Neural cell (in vitro differentiated cells): Measurements from ENCODE around the gene COBL. TPM values are rescaled to one million over a fixed set of nuclear protein-coding genes. Genes with fewer than 3 reads are reported as not detected.

Experiments
- H2AFZ ChIP-seq: fragments of 200-600, 300-800 bp; sonication (generic), shearing (Covaris generic); 2 replicates; pipeline ENCODE4 v1.6.0; 2014; ENCODE audit warnings: low read depth, mild to moderate bottlenecking, antibody characterized with exemption, low read length, moderate library complexity
- H3F3A ChIP-seq: fragments of 200-600 bp; shearing (Covaris generic); 2 replicates; pipeline ENCODE4 v1.6.1; 2016; ENCODE audit warnings: mild to moderate bottlenecking, moderate library complexity, mixed read lengths, antibody characterized with exemption, low read length; ENCODE audit not compliant: insufficient read depth, poor library complexity, severe bottlenecking
- H3K27ac ChIP-seq: fragments of 200-600, 300-800 bp; sonication (generic), shearing (Covaris generic); 2 replicates; pipeline ENCODE4 v1.5.1; 2014; ENCODE audit warnings: mild to moderate bottlenecking, low read length, moderate library complexity
- H3K27me3 ChIP-seq: fragments of 300-800, 200-600 bp; sonication (generic), shearing (Covaris generic); 2 replicates; pipeline ENCODE4 v1.6.0; 2014; ENCODE audit warnings: mild to moderate bottlenecking, low read depth, low read length, moderate library complexity; ENCODE audit not compliant: insufficient read depth
- H3K36me3 ChIP-seq: fragments of 300-800, 200-600 bp; sonication (generic), shearing (Covaris generic); 2 replicates; pipeline ENCODE4 v1.5.1; 2014; ENCODE audit warnings: mild to moderate bottlenecking, antibody characterized with exemption, low read length, moderate library complexity; ENCODE audit not compliant: insufficient read depth
- H3K4me2 ChIP-seq: fragments of 300-800, 200-600 bp; sonication (generic), shearing (Covaris generic); 2 replicates; pipeline ENCODE4 v1.6.0; 2014; ENCODE audit warnings: mild to moderate bottlenecking, low read length
- H3K4me3 ChIP-seq: fragments of 300-800, 200-600 bp; sonication (generic), shearing (Covaris generic); 2 replicates; pipeline ENCODE4 v1.5.1; 2014; ENCODE audit warnings: mild to moderate bottlenecking, low read length, moderate library complexity
- H3K79me2 ChIP-seq: fragments of 200-600 bp; shearing (Covaris generic); replicated peaks from 2 replicates; pipeline ENCODE4 v1.6.0; 2014; ENCODE audit warnings: mild to moderate bottlenecking, low read length, moderate library complexity; ENCODE audit not compliant: insufficient read depth
- H3K9ac ChIP-seq: fragments of 300-800, 200-600 bp; sonication (generic), shearing (Covaris generic); 2 replicates; pipeline ENCODE4 v1.6.1; 2016; ENCODE audit warnings: mild to moderate bottlenecking, low read length, mixed read lengths
- H3K9me2 ChIP-seq: fragments of 200-600 bp; shearing (Covaris generic); 2 replicates; pipeline ENCODE4 v1.6.1; 2016; ENCODE audit warnings: mild to moderate bottlenecking, low read length, mixed read lengths; ENCODE audit not compliant: insufficient read depth
- H3K9me3 ChIP-seq: fragments of 200-600, 300-800 bp; sonication (generic), shearing (Covaris generic); 2 replicates; pipeline ENCODE4 v1.6.1; 2016; ENCODE audit warnings: mild to moderate bottlenecking, mixed run types, low read length, moderate library complexity, mixed read lengths
- H4K20me1 ChIP-seq: fragments of 200-600 bp; shearing (Covaris generic); 2 replicates; pipeline ENCODE4 v1.6.1; 2016; ENCODE audit warnings: mild to moderate bottlenecking, mixed run types; ENCODE audit not compliant: insufficient read depth
- EP300 ChIP-seq: fragments of 450-650 bp; conservative IDR thresholded peaks from 2 replicates; pipeline ENCODE4 v1.6.1; 2014; ENCODE audit warnings: antibody characterized with exemption, mild to moderate bottlenecking, moderate library complexity; ENCODE audit not compliant: poor library complexity, severe bottlenecking
- EZH2 ChIP-seq: fragments of 200-600, 300-800 bp; shearing (Covaris generic), sonication (generic); IDR thresholded peaks from 2 replicates; pipeline ENCODE4 v1.6.1; 2014; ENCODE audit warnings: antibody characterized with exemption, low read length, borderline replicate concordance, mild to moderate bottlenecking; ENCODE audit not compliant: insufficient read depth, poor library complexity, severe bottlenecking
- MXI1 ChIP-seq: fragments of 450-650 bp; conservative IDR thresholded peaks from 2 replicates; pipeline ENCODE4 v1.6.1; 2014; ENCODE audit warnings: antibody characterized with exemption, mild to moderate bottlenecking; ENCODE audit not compliant: poor library complexity, severe bottlenecking
- POLR2AphosphoS5 ChIP-seq: IDR thresholded peaks from 2 replicates; pipeline ENCODE4 v1.6.1; 2012
- polyA plus RNA-seq: library from polyadenylated mRNA; depleted of rRNA; stranded (reverse); fragments of >200 nt; gene quantifications from 2 replicates; pipeline ENCODE4 v1.2.3, GENCODE V29; 2014
- TF ChIP-seq, protein P1 (sequence below): fragments of 450-650 bp; IDR thresholded peaks from 2 replicates; pipeline ENCODE4 v1.5.1; 2014; ENCODE audit warnings: antibody characterized with exemption, mild to moderate bottlenecking, moderate library complexity; ENCODE audit not compliant: poor library complexity, severe bottlenecking
- TF ChIP-seq, protein P2 (sequence below): IDR thresholded peaks from 2 replicates; pipeline ENCODE4 v1.6.1; 2012; ENCODE audit warnings: borderline replicate concordance

The COBL gene
- polyA plus RNA-seq, 1 donor from 2014 or later, result 0.12 TPM

DNA sequence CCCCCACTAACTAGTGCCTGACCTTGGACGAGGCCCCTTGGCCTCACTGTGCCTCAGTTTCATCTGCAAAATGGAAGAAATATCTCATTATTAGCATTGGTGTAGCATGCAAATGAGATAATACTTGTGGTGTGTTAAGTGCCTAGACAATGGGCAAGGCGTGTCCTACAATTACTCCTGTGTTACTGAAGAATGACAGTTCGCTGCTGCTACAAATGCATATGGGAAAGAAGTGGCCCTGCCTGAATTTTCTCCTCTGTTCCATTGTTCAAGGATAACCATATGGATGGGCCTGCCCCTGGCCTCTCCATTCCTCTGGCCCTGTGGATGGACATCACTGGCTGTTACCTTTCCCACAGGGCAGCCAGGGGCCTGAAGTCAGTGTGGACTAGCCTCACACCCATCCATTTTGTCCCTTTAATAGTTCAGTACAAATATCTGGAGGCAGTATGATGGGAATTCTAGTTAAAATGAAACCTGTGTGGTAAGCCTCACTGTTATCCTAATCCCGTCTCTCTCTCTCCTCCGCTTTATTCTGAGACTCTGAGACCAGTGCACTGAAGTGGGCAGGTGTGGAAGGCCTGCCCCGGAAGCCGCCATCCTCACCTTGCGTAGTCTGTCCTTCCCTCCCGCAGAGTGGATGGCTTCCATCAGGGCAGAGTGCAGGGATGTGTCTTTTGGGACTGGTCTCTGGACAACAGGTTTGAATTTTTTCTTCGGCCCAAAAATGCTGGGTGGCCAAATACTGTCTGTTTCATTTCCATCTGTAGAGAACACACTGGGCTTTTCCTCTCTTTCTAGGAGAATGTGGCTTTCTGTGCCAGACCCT is 289.3 kb downstream of the COBL start:
- Histone ChIP-seq H4K20me1 (no peaks in the 10 kb centered on the region), H3K9me2 (no peaks in the 10 kb centered on the region), H3K36me3 (no peaks in the 10 kb centered on the region), H3K9me3 (no peaks in the 10 kb centered on the region), H3K79me2 (no peaks in the 10 kb centered on the region), H3K27me3 (no peaks in the 10 kb centered on the region), H3K4me3 (no peak overlapping the region), H3K27ac (no peak overlapping the region), H2AFZ (no peak overlapping the region), H3F3A (no peaks in the 10 kb centered on the region), H3K9ac (no peak overlapping the region), H3K4me2 (no peak overlapping the region)
- TF ChIP-seq, protein P1, sequence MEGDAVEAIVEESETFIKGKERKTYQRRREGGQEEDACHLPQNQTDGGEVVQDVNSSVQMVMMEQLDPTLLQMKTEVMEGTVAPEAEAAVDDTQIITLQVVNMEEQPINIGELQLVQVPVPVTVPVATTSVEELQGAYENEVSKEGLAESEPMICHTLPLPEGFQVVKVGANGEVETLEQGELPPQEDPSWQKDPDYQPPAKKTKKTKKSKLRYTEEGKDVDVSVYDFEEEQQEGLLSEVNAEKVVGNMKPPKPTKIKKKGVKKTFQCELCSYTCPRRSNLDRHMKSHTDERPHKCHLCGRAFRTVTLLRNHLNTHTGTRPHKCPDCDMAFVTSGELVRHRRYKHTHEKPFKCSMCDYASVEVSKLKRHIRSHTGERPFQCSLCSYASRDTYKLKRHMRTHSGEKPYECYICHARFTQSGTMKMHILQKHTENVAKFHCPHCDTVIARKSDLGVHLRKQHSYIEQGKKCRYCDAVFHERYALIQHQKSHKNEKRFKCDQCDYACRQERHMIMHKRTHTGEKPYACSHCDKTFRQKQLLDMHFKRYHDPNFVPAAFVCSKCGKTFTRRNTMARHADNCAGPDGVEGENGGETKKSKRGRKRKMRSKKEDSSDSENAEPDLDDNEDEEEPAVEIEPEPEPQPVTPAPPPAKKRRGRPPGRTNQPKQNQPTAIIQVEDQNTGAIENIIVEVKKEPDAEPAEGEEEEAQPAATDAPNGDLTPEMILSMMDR, result no peak
- TF ChIP-seq POLR2AphosphoS5 (no peak), EP300 (no peak), EZH2 (no peak), MXI1 (no peak)
- TF ChIP-seq, protein P2, sequence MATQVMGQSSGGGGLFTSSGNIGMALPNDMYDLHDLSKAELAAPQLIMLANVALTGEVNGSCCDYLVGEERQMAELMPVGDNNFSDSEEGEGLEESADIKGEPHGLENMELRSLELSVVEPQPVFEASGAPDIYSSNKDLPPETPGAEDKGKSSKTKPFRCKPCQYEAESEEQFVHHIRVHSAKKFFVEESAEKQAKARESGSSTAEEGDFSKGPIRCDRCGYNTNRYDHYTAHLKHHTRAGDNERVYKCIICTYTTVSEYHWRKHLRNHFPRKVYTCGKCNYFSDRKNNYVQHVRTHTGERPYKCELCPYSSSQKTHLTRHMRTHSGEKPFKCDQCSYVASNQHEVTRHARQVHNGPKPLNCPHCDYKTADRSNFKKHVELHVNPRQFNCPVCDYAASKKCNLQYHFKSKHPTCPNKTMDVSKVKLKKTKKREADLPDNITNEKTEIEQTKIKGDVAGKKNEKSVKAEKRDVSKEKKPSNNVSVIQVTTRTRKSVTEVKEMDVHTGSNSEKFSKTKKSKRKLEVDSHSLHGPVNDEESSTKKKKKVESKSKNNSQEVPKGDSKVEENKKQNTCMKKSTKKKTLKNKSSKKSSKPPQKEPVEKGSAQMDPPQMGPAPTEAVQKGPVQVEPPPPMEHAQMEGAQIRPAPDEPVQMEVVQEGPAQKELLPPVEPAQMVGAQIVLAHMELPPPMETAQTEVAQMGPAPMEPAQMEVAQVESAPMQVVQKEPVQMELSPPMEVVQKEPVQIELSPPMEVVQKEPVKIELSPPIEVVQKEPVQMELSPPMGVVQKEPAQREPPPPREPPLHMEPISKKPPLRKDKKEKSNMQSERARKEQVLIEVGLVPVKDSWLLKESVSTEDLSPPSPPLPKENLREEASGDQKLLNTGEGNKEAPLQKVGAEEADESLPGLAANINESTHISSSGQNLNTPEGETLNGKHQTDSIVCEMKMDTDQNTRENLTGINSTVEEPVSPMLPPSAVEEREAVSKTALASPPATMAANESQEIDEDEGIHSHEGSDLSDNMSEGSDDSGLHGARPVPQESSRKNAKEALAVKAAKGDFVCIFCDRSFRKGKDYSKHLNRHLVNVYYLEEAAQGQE, result no peak

DNA sequence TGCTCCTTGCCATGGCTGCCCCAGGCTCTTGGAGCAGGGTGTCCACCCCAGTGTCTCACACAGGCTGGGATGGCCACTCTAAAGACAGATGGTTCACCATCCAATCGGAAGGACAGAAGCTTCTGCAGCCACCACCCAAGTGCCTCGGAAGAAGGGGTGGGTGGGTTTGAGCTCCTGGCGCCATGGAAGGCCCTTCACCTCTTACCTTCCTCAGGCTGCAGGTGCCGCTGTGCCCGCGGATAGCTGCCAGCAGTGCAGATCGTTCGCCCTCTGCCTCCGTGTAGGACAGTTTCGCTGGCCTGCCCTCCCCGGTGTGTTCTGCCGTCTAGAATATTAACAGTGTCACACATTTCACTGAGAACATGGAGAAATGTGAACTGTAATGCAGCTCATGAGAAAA is 290.3 kb downstream of the COBL start:
- H3K4me2 ChIP-seq, result no peak overlapping the region
- H2AFZ ChIP-seq, result no peak overlapping the region
- H3K4me3 ChIP-seq, result no peak overlapping the region
- TF ChIP-seq, protein P2, result no peak
- TF ChIP-seq POLR2AphosphoS5 (no peak), EZH2 (no peak)
- H3K36me3 ChIP-seq, result no peaks in the 10 kb centered on the region
- no peaks in the 10 kb centered on the region for H3K9me2 ChIP-seq
- H4K20me1 ChIP-seq, result no peaks in the 10 kb centered on the region
- no peak overlapping the region for H3K9ac ChIP-seq
- no peak overlapping the region for H3K27ac ChIP-seq
- H3F3A ChIP-seq, result no peaks in the 10 kb centered on the region
- no peaks in the 10 kb centered on the region for H3K27me3 ChIP-seq
- H3K79me2 ChIP-seq, result no peaks in the 10 kb centered on the region
- H3K9me3 ChIP-seq, result no peaks in the 10 kb centered on the region
